Fibroblast of skin of abdomen (primary cell): ENCODE results near the gene INHBC.
A peak's percentile ranks its signal among the peaks of the same experiment; 100 is the strongest.

Experiments used
- DNase-seq: peaks from one replicate; pipeline ENCODE4 v3.0.0-alpha.2; 2013

The INHBC gene

GRCh38 chr12:57454566-57455373 lies 20.2 kb downstream of the INHBC start, which contains the start of gene INHBE:
Gene INHBE, plus strand, starts transcription at chr12:57455307. Its CDS starts 230 bp downstream, at chr12:57455537.
- peak; percentile 99 for DNase-seq

GRCh38 chr12:57455374-57456144 lies 21.0 kb downstream of the INHBC start:
- peak; percentile 37 for DNase-seq

DNA sequence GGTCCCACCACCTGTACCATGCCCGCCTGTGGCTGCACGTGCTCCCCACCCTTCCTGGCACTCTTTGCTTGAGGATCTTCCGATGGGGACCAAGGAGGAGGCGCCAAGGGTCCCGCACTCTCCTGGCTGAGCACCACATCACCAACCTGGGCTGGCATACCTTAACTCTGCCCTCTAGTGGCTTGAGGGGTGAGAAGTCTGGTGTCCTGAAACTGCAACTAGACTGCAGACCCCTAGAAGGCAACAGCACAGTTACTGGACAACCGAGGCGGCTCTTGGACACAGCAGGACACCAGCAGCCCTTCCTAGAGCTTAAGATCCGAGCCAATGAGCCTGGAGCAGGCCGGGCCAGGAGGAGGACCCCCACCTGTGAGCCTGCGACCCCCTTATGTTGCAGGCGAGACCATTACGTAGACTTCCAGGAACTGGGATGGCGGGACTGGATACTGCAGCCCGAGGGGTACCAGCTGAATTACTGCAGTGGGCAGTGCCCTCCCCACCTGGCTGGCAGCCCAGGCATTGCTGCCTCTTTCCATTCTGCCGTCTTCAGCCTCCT lies 21.6 kb downstream of the INHBC start:
- peak; percentile 65 for DNase-seq

DNA sequence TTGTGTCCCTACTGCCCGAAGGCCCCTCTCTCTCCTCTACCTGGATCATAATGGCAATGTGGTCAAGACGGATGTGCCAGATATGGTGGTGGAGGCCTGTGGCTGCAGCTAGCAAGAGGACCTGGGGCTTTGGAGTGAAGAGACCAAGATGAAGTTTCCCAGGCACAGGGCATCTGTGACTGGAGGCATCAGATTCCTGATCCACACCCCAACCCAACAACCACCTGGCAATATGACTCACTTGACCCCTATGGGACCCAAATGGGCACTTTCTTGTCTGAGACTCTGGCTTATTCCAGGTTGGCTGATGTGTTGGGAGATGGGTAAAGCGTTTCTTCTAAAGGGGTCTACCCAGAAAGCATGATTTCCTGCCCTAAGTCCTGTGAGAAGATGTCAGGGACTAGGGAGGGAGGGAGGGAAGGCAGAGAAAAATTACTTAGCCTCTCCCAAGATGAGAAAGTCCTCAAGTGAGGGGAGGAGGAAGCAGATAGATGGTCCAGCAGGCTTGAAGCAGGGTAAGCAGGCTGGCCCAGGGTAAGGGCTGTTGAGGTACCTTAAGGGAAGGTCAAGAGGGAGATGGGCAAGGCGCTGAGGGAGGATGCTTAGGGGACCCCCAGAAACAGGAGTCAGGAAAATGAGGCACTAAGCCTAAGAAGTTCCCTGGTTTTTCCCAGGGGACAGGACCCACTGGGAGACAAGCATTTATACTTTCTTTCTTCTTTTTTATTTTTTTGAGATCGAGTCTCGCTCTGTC lies 22.3 kb downstream of the INHBC start:
- DNase-seq, result no peak

- no peak for DNase-seq
These were observed 24.1 kb downstream of the INHBC start for GRCh38 chr12:57458665-57459054.

- peak; percentile 97 for DNase-seq
These were observed 24.6 kb downstream of the INHBC start for GRCh38 chr12:57459055-57459749.

DNA sequence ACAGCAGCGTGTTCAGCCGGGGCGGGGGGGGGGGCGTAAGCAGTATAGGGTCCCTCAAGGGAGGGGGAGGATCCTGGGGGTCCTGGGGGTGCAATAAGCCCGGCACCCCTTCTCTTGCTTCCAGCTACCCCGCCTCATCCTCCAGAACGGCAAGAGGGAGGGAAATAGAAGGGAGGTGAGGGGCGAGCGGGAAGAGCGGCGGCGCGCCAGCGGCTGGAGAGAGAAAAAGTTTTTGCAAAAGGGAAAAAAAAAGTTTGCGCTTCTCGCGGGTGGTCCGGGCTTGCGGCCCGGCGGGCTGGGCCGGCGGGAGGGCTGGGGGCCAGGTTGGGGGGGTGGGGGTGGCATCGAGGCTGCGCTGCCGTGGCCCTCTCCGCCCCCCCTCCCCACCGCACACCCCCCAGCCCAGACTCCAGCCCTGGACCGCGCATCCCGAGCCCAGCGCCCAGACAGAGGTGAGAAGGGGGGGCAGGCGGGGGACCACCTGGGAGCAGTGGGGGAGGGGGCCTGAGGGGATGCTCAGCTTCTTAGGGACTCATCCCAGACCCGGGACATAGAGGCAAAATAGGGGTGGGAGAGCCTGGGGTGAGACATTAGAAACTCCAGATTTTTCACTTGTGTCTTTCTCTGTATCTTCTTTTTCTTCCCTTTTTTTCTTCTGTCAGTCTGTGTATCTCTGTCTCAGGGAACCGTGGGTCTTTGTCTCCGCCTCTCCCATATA lies 25.3 kb downstream of the INHBC start, which contains the start of gene GLI1:
GLI1 (plus strand) TSS at position 36 of the 718 bp plus-strand sequence. CDS start 3,907 bp downstream, outside the sequence.
- no peak for DNase-seq

DNA sequence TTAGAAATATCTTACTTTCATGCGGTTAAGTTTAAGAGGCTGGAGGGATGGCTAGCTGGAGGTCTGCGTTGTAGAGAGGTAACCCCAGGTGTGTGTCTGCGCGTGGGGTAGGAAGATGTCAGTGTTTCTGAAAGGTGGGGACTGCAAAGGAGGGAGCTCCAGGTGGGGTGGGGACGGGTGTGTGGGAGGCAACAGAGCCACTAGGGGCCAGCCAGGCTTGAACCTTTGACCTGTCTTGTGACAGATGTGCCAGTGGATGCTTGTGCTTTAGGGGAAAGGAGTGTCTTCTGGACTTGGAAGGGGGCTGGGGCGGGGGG lies 25.8 kb downstream of the INHBC start:
- no peak for DNase-seq

- peak; percentile 17 for DNase-seq
These were observed 26.3 kb downstream of the INHBC start for GRCh38 chr12:57460841-57461275.

GRCh38 chr12:57461276-57461916 lies 26.8 kb downstream of the INHBC start:
- peak; percentile 87 for DNase-seq

- no peak for DNase-seq
These were observed 27.3 kb downstream of the INHBC start for GRCh38 chr12:57461917-57462250.

GRCh38 chr12:57462251-57462911 lies 27.8 kb downstream of the INHBC start:
- peak; percentile 93 for DNase-seq

DNA sequence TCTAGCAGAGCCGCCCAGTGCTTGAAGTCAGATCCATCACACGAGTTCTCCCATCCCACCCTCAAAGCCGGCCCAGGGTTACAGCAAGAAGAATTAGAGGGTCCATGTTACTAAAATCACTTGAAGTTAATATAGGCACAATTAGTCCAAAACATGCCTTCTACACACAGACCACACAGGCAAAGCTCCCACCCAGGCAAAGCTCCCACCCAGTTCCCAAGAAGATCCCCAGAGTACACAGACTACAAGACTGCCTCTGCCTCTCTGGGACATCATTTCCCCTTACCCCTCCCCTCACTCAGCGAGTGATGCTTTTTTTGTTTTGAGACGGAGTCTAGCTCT lies 28.3 kb downstream of the INHBC start:
- DNase-seq, result no peak

- DNase-seq, result no peak
These were observed 30.0 kb downstream of the INHBC start for GRCh38 chr12:57464569-57464968.

- DNase-seq, result no peak
These were observed 30.6 kb downstream of the INHBC start for GRCh38 chr12:57465030-57465746.

GRCh38 chr12:57465747-57466505 lies 31.3 kb downstream of the INHBC start:
- DNase-seq, result no peak

- DNase-seq, result no peak
These were observed 32.8 kb downstream of the INHBC start for GRCh38 chr12:57467212-57467874.

GRCh38 chr12:57467915-57468314 lies 33.3 kb downstream of the INHBC start:
- DNase-seq, result no peak
